Stimulated activated naive B cell treated with anti-CD40 and anti-IgM and Interleukin-4, amounts not matched to agents 10 μg/mL and 1 μg/mL and 100 μg/mL, for 72 hours (primary cell): ENCODE data around the gene CACNA2D4.
A peak's percentile ranks its signal among the peaks of the same experiment; 100 is the strongest.

ENCODE experiments used
- ATAC-seq, 2 donors: fragments of 150-1000 bp; cut with Tn5 transposase; replicated peaks; 2 replicates each; pipeline ENCODE4 v1.10.0; 2021; ENCODE audit warnings: moderate library complexity in 1 of 2
- DNase-seq: peaks from one replicate; pipeline ENCODE4 v3.0.0; 2021
- H3K27ac Mint-ChIP-seq: one replicate; pipeline ENCODE4 v1.8.0; 2022; ENCODE audit warnings: mild to moderate bottlenecking, mixed read lengths
- H3K27me3 Mint-ChIP-seq, 2 donors: one replicate each; pipeline ENCODE4 v1.8.0; 2022; ENCODE audit warnings: mixed read lengths in 2 of 2
- H3K36me3 Mint-ChIP-seq, 2 donors: one replicate each; pipeline ENCODE4 v1.8.0; 2022; ENCODE audit warnings: mixed read lengths in 2 of 2, mild to moderate bottlenecking in 1 of 2
- H3K4me1 Mint-ChIP-seq, 2 donors: one replicate each; pipeline ENCODE4 v1.8.0; 2022; ENCODE audit warnings: mixed read lengths in 2 of 2, mild to moderate bottlenecking in 1 of 2
- H3K4me3 Mint-ChIP-seq, 2 donors: one replicate each; pipeline ENCODE4 v1.8.0; 2022; ENCODE audit warnings: mild to moderate bottlenecking in 2 of 2, mixed read lengths in 2 of 2, moderate library complexity in 1 of 2
- H3K9me3 Mint-ChIP-seq, 2 donors: one replicate each; pipeline ENCODE4 v1.8.0; 2022; ENCODE audit warnings: mixed read lengths in 2 of 2, mild to moderate bottlenecking in 1 of 2

The CACNA2D4 gene

GRCh38 chr12:1918884-1919236 lies 408 bp upstream of the CACNA2D4 start:
- DNase-seq (peak; percentile 0), ATAC-seq (no peak)
- Mint-ChIP-seq H3K27ac (peak overlapping the region; percentile 37), H3K4me3 (peak overlapping the region; percentile 89 to 97), H3K4me1 (peaks cover 36 to 59% of the 10 kb centered on the region in 2 donors), H3K27me3 (peaks cover 6 to 11% of the 10 kb centered on the region in 2 donors), H3K36me3 (peaks cover 11 to 24% of the 10 kb centered on the region in 2 donors), H3K9me3 (peaks cover 0 to 5% of the 10 kb centered on the region in 2 donors)

DNA sequence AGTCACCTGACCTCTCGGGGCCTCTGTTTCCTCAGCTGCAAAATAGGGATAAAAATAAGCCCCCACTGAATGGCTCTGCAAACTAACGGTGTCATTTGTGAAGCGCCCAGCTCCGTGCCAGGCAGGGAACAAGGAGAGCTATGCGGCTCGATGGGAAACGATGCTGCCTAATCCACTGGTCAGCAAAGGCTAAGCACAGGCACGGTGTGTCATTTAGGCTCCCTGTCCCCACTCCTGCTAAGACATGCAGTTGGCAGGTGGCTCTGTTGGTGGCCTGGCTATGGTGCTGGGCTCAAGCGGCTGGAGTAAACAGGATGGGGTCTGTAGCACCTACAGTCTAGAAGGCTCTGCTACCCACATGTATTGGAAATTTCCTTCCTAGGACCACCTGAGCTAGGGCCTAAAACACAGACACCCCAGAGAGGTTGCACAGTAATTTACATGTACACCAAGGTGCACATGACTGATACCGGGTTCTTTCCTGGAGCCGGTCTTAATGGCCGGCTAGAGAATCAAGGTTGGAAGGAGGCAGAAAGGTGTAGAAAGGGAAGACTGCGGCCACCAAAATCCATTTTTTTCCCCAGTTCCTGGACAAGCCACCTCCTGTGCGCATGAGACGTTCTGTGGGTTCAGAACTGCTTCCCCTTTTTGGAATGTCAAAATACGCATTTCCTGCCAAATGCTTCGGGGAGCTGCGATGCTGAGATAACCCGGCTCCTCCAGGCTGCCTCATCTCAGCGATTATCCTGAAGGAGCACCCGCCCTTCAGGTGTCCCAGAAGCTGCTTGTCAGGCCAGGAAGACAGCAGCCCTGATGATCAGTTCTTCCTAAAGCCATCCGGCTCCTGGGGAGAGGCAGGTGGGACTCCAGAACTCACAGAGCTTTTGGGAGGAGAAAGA lies 1.0 kb downstream of the CACNA2D4 start:
- H3K4me1 Mint-ChIP-seq, result peaks cover 28 to 46% of the 10 kb centered on the region in 2 donors
- H3K36me3 Mint-ChIP-seq, result peaks cover 4 to 12% of the 10 kb centered on the region in 2 donors
- peak overlapping the region; percentile 89 to 97 for H3K4me3 Mint-ChIP-seq
- peaks cover 6 to 11% of the 10 kb centered on the region in 2 donors for H3K27me3 Mint-ChIP-seq
- peak overlapping the region; percentile 98 for H3K27ac Mint-ChIP-seq
- ATAC-seq, result peak; percentile 78 to 82
- no peaks in the 10 kb centered on the region for H3K9me3 Mint-ChIP-seq
- DNase-seq, result peak; percentile 47

DNA sequence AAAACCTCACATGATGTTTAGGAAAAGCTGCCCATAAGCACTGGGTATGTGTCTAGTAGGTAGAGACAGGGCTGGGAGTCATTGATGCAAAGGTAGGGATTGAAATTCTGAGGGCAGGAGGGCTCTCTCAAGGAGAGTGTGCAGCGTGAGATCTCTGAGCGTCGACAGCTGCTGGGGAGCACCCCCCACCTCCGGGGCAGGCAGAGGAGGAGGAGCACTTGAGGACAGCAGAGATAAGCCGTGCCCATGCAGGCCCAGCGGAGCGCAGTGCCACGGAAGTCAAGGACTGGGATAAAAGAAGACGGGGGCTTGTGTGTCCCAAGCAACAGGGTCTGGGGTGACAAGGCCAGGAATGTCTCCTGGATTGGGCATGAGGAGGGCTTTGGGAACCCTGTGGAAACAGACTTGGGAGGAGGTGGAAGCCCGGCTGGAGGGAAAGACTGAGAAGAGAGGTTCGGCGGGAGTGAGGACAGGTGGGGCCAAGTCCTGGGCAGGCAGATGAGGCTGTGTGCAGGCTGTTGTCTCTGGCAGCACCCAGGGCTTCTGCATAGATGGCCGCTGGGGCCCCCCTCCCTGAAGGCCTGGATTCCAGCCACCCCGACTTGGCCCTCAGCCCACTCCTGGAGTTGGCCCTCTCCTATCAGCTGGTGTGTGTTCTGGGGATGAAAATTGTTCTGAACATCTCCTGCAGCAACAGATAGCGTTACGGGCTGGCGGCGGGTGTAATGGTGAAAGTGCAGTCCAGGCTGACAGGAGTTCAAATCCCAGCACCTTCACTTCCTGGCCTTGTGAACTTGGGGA lies 1.9 kb downstream of the CACNA2D4 start:
- Mint-ChIP-seq H3K4me1 (peaks cover 28 to 46% of the 10 kb centered on the region in 2 donors), H3K36me3 (peaks cover 4 to 12% of the 10 kb centered on the region in 2 donors), H3K27me3 (peaks cover 6 to 11% of the 10 kb centered on the region in 2 donors), H3K4me3 (peak overlapping the region in 1 of 2 donors; percentile 3), H3K9me3 (no peaks in the 10 kb centered on the region), H3K27ac (peak overlapping the region; percentile 65)
- ATAC-seq (no peak), DNase-seq (peak; percentile 0)

DNA sequence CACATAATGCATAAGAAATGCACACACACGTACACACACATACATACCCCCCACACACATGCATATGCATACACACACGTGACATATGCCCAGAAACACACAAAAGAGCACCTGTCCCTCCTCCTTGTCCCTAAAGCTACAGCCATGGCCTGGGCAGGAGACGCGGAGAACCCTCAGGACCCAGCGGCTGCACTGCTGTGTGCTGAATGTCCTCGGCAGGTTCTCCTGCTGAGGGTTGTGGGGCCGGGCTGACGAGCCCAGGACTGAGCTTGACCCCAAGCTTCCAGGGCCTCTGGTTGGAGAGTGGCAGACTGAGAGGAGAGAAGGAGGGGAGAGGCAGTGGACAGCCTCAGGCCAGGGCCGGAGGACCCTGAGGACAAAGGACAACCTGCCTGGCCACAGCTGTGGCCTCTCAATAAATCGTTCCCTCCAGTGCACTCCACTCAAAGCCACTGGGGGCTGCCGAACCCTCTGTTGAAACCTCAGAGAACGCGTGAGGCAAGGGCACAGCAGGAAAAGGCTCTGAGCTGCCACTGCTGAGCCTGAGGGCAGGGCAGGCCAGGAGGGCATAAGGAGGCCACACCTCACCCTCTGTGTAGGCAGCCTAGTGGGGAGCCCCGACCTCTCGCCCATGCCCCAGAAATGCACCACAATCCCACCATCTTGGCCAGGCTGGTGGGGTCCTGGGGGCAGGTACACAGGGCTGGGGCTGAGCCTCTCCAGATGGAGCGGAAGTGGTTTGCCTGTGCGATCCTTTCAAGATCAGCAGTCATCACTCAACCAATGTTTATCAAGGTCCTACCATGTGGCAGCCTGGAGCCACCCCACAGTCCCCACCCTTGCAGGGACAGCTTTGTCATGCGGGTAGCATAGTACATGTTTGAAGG lies 3.1 kb downstream of the CACNA2D4 start:
- Mint-ChIP-seq H3K27ac (peak overlapping the region; percentile 65), H3K4me1 (peaks cover 23 to 36% of the 10 kb centered on the region in 2 donors), H3K36me3 (peaks cover under 1 to 5% of the 10 kb centered on the region in 2 donors), H3K27me3 (peaks cover 11% of the 10 kb centered on the region in 2 donors), H3K4me3 (no peak overlapping the region), H3K9me3 (no peaks in the 10 kb centered on the region)
- DNase-seq, result peak; percentile 0
- peak in 1 of 2 donors; percentile 37 for ATAC-seq

DNA sequence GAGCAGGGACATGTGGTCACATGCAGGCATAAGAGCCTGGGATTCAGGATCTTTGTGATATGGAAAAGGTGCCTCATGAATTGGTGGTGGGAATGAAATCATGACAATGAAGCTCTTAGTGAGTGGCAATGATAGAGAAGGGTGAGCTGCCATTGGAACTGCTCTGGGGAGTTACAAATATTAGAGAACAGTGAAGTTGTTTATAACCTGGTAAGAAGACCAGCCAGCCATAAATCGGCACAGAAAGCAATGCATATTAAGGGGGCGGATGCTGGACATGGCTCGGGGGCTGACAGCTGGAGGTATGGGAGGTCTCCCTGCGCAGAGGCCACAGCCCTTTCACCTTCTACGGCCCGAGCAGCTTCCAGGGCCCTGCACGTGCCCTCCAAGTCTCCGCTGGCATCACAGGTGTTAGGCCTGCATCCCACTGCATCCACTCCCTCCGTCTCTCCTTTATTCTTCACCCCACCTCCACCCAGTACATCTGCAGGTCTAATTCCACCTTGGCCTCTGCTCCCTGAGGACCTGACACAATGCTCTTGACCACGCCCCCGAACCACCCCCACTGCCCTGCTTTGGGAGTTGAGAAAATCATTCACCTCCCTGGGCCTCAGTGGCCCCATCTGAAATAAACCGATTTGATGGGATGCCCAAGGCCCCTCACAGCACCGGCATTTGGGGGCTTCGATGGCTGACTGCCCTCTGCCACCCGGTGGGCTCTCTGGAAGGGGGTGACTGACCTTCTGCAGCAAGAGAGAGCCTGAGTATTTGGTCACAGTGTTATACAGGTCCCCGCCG lies 4.1 kb downstream of the CACNA2D4 start:
- peaks cover 21 to 32% of the 10 kb centered on the region in 2 donors for H3K4me1 Mint-ChIP-seq
- peaks cover 11 to 18% of the 10 kb centered on the region in 2 donors for H3K27me3 Mint-ChIP-seq
- H3K27ac Mint-ChIP-seq, result peak overlapping the region; percentile 16
- no peak for ATAC-seq
- H3K36me3 Mint-ChIP-seq, result peaks cover 0 to 3% of the 10 kb centered on the region in 2 donors
- DNase-seq, result no peak
- H3K4me3 Mint-ChIP-seq, result no peak overlapping the region
- H3K9me3 Mint-ChIP-seq, result no peaks in the 10 kb centered on the region

- Mint-ChIP-seq H3K27ac (peak overlapping the region; percentile 16), H3K27me3 (peaks cover 15 to 26% of the 10 kb centered on the region in 2 donors), H3K4me3 (no peak overlapping the region), H3K4me1 (peaks cover 20 to 28% of the 10 kb centered on the region in 2 donors), H3K9me3 (no peaks in the 10 kb centered on the region), H3K36me3 (peaks cover 3% of the 10 kb centered on the region in 2 donors)
- DNase-seq (no peak), ATAC-seq (no peak)
Measured at GRCh38 chr12:1913377-1914113, 4.9 kb downstream of the CACNA2D4 start.

DNA sequence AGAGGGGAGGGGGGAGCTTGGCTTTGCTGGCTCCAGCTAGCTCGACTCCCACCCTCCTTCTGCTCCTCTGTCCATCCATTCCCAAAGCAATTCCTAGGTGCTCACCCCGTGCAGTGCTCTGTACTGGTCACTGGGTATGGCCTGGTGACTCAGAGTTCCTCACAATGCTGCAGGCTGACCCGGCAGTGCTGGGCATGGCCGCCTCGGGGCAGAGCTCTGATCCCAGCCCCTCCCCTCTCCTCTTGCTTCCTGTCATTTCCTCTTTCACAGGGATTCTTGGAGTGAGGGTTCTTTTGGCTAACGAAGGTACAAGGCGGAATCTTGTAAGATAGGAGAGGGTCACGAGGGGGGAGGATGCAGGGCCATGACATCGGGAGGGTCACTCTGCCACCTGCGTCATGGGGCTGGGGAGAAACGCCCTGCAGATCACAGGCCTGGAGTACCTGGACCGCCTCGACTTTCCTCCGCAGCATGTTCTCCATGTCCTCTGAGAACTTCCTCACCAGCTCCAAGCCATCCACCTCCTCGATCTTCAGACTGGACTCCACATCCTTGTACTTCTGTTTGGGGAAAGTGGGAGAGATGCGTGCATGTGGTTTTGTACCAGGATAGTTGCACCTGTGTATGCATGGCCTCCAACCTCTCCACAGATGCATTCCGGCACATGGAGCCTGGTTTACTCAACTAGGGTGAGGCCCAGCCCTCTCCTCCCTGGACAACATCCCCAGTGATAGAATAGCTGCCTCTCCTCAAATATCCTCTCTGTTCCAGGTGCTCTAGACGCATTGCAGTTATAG lies 5.7 kb downstream of the CACNA2D4 start:
- Mint-ChIP-seq H3K36me3 (peaks cover 4% of the 10 kb centered on the region in 2 donors), H3K4me1 (peaks cover 19 to 24% of the 10 kb centered on the region in 2 donors), H3K27me3 (peaks cover 17 to 29% of the 10 kb centered on the region in 2 donors), H3K4me3 (no peak overlapping the region), H3K9me3 (no peaks in the 10 kb centered on the region), H3K27ac (no peak overlapping the region)
- DNase-seq, result peak; percentile 0
- ATAC-seq, result no peak

GRCh38 chr12:1911598-1912575 lies 6.6 kb downstream of the CACNA2D4 start:
- Mint-ChIP-seq H3K4me3 (no peak overlapping the region), H3K27ac (no peak overlapping the region), H3K36me3 (peaks cover 5 to 6% of the 10 kb centered on the region in 2 donors), H3K9me3 (no peaks in the 10 kb centered on the region), H3K4me1 (peaks cover 18 to 24% of the 10 kb centered on the region in 2 donors), H3K27me3 (peaks cover 25 to 38% of the 10 kb centered on the region in 2 donors)
- DNase-seq (peak; percentile 0), ATAC-seq (no peak)

- Mint-ChIP-seq H3K36me3 (peaks cover 8 to 10% of the 10 kb centered on the region in 2 donors), H3K4me3 (no peak overlapping the region), H3K4me1 (peaks cover 10 to 13% of the 10 kb centered on the region in 2 donors), H3K9me3 (peaks cover 8 to 12% of the 10 kb centered on the region in 2 donors), H3K27ac (no peak overlapping the region), H3K27me3 (peaks cover 24 to 37% of the 10 kb centered on the region in 2 donors)
- DNase-seq (no peak), ATAC-seq (no peak)
Measured at GRCh38 chr12:1910468-1910867, 8.0 kb downstream of the CACNA2D4 start.

DNA sequence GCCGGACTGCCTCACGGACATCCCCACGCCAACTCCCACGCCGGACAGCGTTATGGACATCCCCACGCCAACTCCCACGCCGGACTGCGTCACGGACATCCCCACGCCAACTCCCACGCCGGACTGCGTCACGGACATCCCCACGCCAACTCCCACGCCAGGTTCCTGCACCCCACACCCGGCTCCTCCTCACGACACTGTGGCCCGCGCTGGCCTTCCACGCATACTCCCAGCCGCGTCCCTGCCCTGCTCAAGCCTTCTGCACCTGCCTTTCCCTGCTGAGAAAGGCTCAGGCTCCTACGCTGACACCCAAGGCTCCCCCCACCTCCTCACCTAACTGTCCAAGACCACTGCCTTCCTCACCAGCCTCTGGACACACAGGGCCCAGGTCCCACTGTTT lies 9.7 kb downstream of the CACNA2D4 start:
- Mint-ChIP-seq H3K27me3 (peaks cover 18 to 37% of the 10 kb centered on the region in 2 donors), H3K9me3 (peaks cover 11 to 16% of the 10 kb centered on the region in 2 donors), H3K36me3 (peaks cover 8 to 13% of the 10 kb centered on the region in 2 donors), H3K4me1 (peaks cover 7 to 13% of the 10 kb centered on the region in 2 donors), H3K4me3 (peak overlapping the region; percentile 41 to 55), H3K27ac (peak overlapping the region; percentile 81)
- no peak for DNase-seq
- ATAC-seq, result no peak
